Trophoblast cell (in vitro differentiated cells and primary cell): Measurements from ENCODE around the gene CFD.
"Not testable (repeated sequence)": the region's sequence is repeated elsewhere in the genome, so short reads cannot be mapped to it uniquely, and the experiment has no call there.

ENCODE experiments used
- DNase-seq, 2 donors: peaks; one replicate each; pipeline ENCODE4 v3.0.0-alpha.2; 2016
- H2AFZ ChIP-seq: 2 replicates; pipeline ENCODE4 v1.6.1; 2013; ENCODE audit warnings: low read length, moderate library complexity, mild to moderate bottlenecking; ENCODE audit not compliant: insufficient read depth, poor library complexity
- H2AK5ac ChIP-seq: 2 replicates; pipeline ENCODE4 v1.6.1; 2013; ENCODE audit warnings: mild to moderate bottlenecking, low read length
- H2BK120ac ChIP-seq: 2 replicates; pipeline ENCODE4 v1.6.1; 2013; ENCODE audit warnings: low read length, mild to moderate bottlenecking, moderate library complexity; ENCODE audit not compliant: insufficient read depth, poor library complexity
- H2BK12ac ChIP-seq: 2 replicates; pipeline ENCODE4 v1.6.1; 2013; ENCODE audit warnings: mild to moderate bottlenecking, low read length, moderate library complexity
- H2BK5ac ChIP-seq: 2 replicates; pipeline ENCODE4 v1.6.1; 2013; ENCODE audit warnings: low read length, low read depth, moderate library complexity, mild to moderate bottlenecking; ENCODE audit not compliant: poor library complexity
- H3K14ac ChIP-seq: 2 replicates; pipeline ENCODE4 v1.6.1; 2013; ENCODE audit warnings: mild to moderate bottlenecking, low read length
- H3K18ac ChIP-seq: 2 replicates; pipeline ENCODE4 v1.6.1; 2013; ENCODE audit warnings: mild to moderate bottlenecking, low read length
- H3K23ac ChIP-seq: 2 replicates; pipeline ENCODE4 v1.6.1; 2013; ENCODE audit warnings: low read length
- H3K27ac ChIP-seq: 2 replicates; pipeline ENCODE4 v1.5.1; 2013; ENCODE audit warnings: low read depth, mild to moderate bottlenecking, inconsistent platforms, low read length, moderate library complexity
- H3K27me3 ChIP-seq: 2 replicates; pipeline ENCODE4 v1.6.1; 2013; ENCODE audit warnings: inconsistent platforms, mild to moderate bottlenecking, low read length, moderate library complexity; ENCODE audit not compliant: insufficient read depth
- H3K36me3 ChIP-seq, 2 experiments: 1 replicate in 1 of 2; 2 replicates in 1 of 2; pipeline ENCODE4 v1.6.1; 2013; ENCODE audit warnings: low read length in 2 of 2, mild to moderate bottlenecking in 2 of 2, moderate library complexity in 1 of 2; ENCODE audit not compliant: insufficient read depth in 2 of 2, control insufficient read depth in 1 of 2
- H3K4ac ChIP-seq: 2 replicates; pipeline ENCODE4 v1.6.1; 2013; ENCODE audit warnings: low read depth, mild to moderate bottlenecking, low read length, moderate library complexity
- H3K4me1 ChIP-seq, 2 experiments: 1 replicate in 1 of 2; 2 replicates in 1 of 2; pipeline ENCODE4 v1.6.1; 2013; ENCODE audit warnings: low read length in 2 of 2, mild to moderate bottlenecking in 2 of 2, moderate library complexity in 1 of 2; ENCODE audit not compliant: insufficient read depth in 2 of 2, control insufficient read depth in 1 of 2
- H3K4me2 ChIP-seq: 2 replicates; pipeline ENCODE4 v1.6.1; 2013; ENCODE audit warnings: inconsistent platforms, mild to moderate bottlenecking, low read length, moderate library complexity
- H3K4me3 ChIP-seq: 2 replicates; pipeline ENCODE4 v1.5.1; 2013; ENCODE audit warnings: mild to moderate bottlenecking, low read depth, low read length, inconsistent platforms
- H3K79me1 ChIP-seq: one replicate; pipeline ENCODE4 v1.6.1; 2013; ENCODE audit warnings: low read length
- H3K79me2 ChIP-seq: 2 replicates; pipeline ENCODE4 v1.6.1; 2013; ENCODE audit warnings: low read length, mild to moderate bottlenecking; ENCODE audit not compliant: control insufficient read depth, insufficient read depth, poor library complexity
- H3K9ac ChIP-seq: 2 replicates; pipeline ENCODE4 v1.6.1; 2013; ENCODE audit warnings: mild to moderate bottlenecking, low read length
- H3K9me3 ChIP-seq: 2 replicates; pipeline ENCODE4 v1.6.1; 2013; ENCODE audit warnings: low read depth, mild to moderate bottlenecking, control low read depth, inconsistent platforms, low read length; ENCODE audit not compliant: insufficient read depth
- H4K12ac ChIP-seq: 2 replicates; pipeline ENCODE4 v1.6.1; 2013; ENCODE audit warnings: low read depth, mild to moderate bottlenecking, low read length, moderate library complexity
- H4K8ac ChIP-seq: 2 replicates; pipeline ENCODE4 v1.6.1; 2013; ENCODE audit warnings: low read depth, mild to moderate bottlenecking, low read length, moderate library complexity
- H4K91ac ChIP-seq: one replicate; pipeline ENCODE4 v1.6.1; 2013; ENCODE audit warnings: low read depth, mild to moderate bottlenecking, low read length, moderate library complexity
- WGBS: extraction: QIAGEN DNeasy Blood & Tissue Kit; methylation state at CpG from one replicate; pipeline ENCODE4 v1.1.7; 2013; ENCODE audit warnings: missing lambda C conversion rate; ENCODE audit not compliant: insufficient read length, insufficient coverage; ENCODE audit errors: extremely low coverage; 5-methylcytosine and 5-hydroxymethylcytosine counted together

The CFD gene

DNA sequence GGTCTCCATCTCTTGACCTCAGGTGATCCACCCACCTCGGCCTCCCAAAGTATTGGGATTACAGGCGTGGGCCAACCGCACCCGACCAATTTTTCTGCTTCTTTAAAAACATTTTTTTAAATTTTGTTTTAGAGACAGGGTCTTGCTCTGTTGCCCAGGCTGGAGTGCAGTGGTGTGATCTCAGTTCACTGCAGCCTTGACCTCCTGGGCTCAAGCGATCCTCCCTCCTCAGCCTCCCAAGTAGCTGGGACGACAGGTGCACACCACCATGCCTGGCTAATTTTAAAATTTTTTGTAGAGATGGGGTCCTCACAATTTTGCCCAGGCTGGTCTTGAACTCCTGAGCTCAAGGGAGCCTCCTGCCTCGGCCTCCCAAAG, 16.7 kb upstream of the CFD start:
- not testable (repeated sequence) for DNase-seq, H3K27ac ChIP-seq, H2BK5ac ChIP-seq, H3K18ac ChIP-seq, H3K79me2 ChIP-seq, H3K4me1 ChIP-seq, H3K9ac ChIP-seq, H3K79me1 ChIP-seq, H3K4ac ChIP-seq, H4K12ac ChIP-seq, H3K9me3 ChIP-seq, H4K8ac ChIP-seq, H3K36me3 ChIP-seq, H3K4me2 ChIP-seq, H4K91ac ChIP-seq, H2BK120ac ChIP-seq, H3K14ac ChIP-seq, H3K4me3 ChIP-seq, H3K23ac ChIP-seq, H2BK12ac ChIP-seq, H2AK5ac ChIP-seq, H2AFZ ChIP-seq
- no CpG with 5 or more reads among the region's 7 CpGs for whole genome bisulfite sequencing
- H3K27me3 ChIP-seq, result peaks cover 18% of the 10 kb centered on the region

DNA sequence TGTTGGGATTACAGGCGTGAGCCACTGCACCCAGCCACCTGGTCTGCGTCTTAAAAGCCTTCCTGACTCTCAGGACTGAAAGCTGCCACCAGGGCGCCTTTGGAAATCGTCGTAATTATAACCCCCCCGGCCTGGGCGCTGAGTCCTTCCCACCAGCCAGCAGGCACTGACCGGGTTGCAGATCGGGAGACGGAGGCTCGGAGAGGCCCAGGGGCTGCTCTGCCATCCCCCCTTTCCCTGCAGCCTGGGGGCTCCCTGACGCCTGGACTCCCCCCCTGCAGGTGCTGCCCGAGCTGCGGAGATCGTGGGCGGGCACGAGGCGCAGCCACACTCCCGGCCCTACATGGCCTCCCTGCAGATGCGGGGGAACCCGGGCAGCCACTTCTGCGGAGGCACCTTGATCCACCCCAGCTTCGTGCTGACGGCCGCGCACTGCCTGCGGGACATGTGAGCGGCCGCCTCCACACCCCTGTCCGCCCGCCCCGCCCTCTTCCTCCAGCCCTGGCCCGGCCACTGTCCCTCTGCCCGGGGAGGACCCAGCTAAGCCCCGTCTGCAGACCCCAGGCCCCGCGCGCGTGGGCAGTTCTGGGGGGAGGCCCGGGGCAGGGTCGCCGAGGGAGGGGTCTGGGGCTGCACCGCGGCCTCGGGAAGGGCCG, 16.2 kb upstream of the CFD start:
- no peak overlapping the region for H3K18ac ChIP-seq
- no peak overlapping the region for H4K91ac ChIP-seq
- no peak overlapping the region for H3K4me2 ChIP-seq
- peaks cover 18% of the 10 kb centered on the region for H3K27me3 ChIP-seq
- peaks cover 6% of the 10 kb centered on the region for H3K9me3 ChIP-seq
- no peak overlapping the region for H3K9ac ChIP-seq
- no peak overlapping the region for H2BK120ac ChIP-seq
- no peak overlapping the region for H3K4me3 ChIP-seq
- no peak overlapping the region for H2AFZ ChIP-seq
- WGBS, result no CpG with 5 or more reads among the region's 46 CpGs
- H4K12ac ChIP-seq, result no peak overlapping the region
- no peaks in the 10 kb centered on the region for H3K36me3 ChIP-seq
- H2BK5ac ChIP-seq, result no peak overlapping the region
- H3K4ac ChIP-seq, result no peak overlapping the region
- no peak overlapping the region for H3K27ac ChIP-seq
- DNase-seq, result no peak
- no peak overlapping the region for H4K8ac ChIP-seq
- no peak overlapping the region for H3K14ac ChIP-seq
- H2AK5ac ChIP-seq, result no peak overlapping the region
- peaks cover 2 to 4% of the 10 kb centered on the region in 2 experiments for H3K4me1 ChIP-seq
- no peaks in the 10 kb centered on the region for H3K79me2 ChIP-seq
- no peaks in the 10 kb centered on the region for H3K79me1 ChIP-seq
- H2BK12ac ChIP-seq, result no peak overlapping the region
- H3K23ac ChIP-seq, result no peak overlapping the region

DNA sequence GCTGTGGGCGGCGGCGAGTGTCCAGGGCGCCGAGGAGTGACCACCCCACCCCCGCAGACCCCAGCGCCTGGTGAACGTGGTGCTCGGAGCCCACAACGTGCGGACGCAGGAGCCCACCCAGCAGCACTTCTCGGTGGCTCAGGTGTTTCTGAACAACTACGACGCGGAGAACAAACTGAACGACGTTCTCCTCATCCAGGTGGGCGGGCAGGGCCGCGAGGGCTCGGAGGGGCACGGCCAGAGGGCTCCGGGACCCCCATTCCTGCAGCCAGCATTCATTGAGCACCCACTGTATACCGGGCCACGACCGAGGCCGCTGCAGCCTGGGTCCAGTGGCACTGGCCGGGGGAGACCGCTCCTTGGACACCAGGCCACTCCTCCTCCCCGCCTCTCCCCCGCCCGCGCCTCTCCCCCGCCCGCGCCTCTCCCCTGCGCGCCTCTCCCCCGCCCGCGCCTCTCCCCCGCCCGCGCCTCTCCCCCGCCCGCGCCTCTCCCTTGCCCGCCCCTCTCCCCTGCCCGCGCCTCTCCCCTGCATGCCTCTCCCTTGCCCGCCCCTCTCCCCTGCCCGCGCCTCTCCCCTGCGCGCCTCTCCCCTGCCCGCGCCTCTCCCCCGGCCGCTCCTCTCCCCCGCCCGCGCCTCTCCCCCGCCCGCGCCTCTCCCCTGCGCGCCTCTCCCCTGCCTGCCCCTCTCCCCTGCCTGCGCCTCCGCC, 15.5 kb upstream of the CFD start:
- no peak overlapping the region for H3K4ac ChIP-seq
- no peak overlapping the region for H3K14ac ChIP-seq
- no peak for DNase-seq
- no peak overlapping the region for H4K12ac ChIP-seq
- no peak overlapping the region for H2BK12ac ChIP-seq
- H2BK120ac ChIP-seq, result no peak overlapping the region
- H3K27me3 ChIP-seq, result peaks cover 18% of the 10 kb centered on the region
- H3K18ac ChIP-seq, result no peak overlapping the region
- no peaks in the 10 kb centered on the region for H3K36me3 ChIP-seq
- peaks cover 2 to 4% of the 10 kb centered on the region in 2 experiments for H3K4me1 ChIP-seq
- H2BK5ac ChIP-seq, result no peak overlapping the region
- no peak overlapping the region for H2AK5ac ChIP-seq
- no peak overlapping the region for H3K9ac ChIP-seq
- no peak overlapping the region for H4K8ac ChIP-seq
- no peak overlapping the region for H3K27ac ChIP-seq
- no CpG with 5 or more reads among the region's 70 CpGs for WGBS
- H2AFZ ChIP-seq, result no peak overlapping the region
- H3K9me3 ChIP-seq, result peaks cover 6% of the 10 kb centered on the region
- H3K4me3 ChIP-seq, result no peak overlapping the region
- no peak overlapping the region for H3K23ac ChIP-seq
- no peaks in the 10 kb centered on the region for H3K79me1 ChIP-seq
- no peak overlapping the region for H3K4me2 ChIP-seq
- H3K79me2 ChIP-seq, result no peaks in the 10 kb centered on the region
- H4K91ac ChIP-seq, result no peak overlapping the region

DNA sequence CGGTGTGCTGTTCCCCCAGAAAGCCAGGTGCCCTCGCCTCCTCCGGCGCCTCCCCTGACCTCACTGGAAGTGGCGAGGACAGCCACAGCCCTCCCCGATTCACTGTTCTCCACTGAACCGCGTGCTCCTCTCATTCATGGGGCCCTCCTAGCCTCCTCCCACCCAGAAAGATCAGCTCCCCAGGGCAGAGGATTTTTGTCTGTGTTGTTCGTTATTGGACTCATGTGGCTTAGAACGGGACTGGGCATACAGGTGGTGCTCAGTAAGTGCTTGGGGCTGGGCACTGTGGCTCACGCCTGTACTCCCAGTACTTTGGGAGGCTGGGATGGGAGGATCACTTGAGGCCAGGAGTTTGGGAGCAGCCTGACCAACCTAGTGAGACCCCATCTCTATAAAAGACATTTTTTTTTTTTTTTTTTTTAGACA, 14.9 kb upstream of the CFD start:
- no peak overlapping the region for H4K12ac ChIP-seq
- H3K4me3 ChIP-seq, result no peak overlapping the region
- no peak overlapping the region for H2BK5ac ChIP-seq
- no peak overlapping the region for H3K18ac ChIP-seq
- H3K4me2 ChIP-seq, result no peak overlapping the region
- no peaks in the 10 kb centered on the region for H3K36me3 ChIP-seq
- H3K27me3 ChIP-seq, result peaks cover 18% of the 10 kb centered on the region
- no peak for DNase-seq
- no peak overlapping the region for H2BK12ac ChIP-seq
- H3K9me3 ChIP-seq, result peaks cover 6% of the 10 kb centered on the region
- no peak overlapping the region for H3K4ac ChIP-seq
- no peak overlapping the region for H3K23ac ChIP-seq
- no peak overlapping the region for H3K9ac ChIP-seq
- no peak overlapping the region for H2AFZ ChIP-seq
- no peaks in the 10 kb centered on the region for H3K79me1 ChIP-seq
- H2BK120ac ChIP-seq, result no peak overlapping the region
- H3K79me2 ChIP-seq, result no peaks in the 10 kb centered on the region
- peaks cover 2 to 4% of the 10 kb centered on the region in 2 experiments for H3K4me1 ChIP-seq
- no CpG with 5 or more reads among the region's 11 CpGs for WGBS
- H3K27ac ChIP-seq, result no peak overlapping the region
- no peak overlapping the region for H3K14ac ChIP-seq
- H4K8ac ChIP-seq, result no peak overlapping the region
- no peak overlapping the region for H4K91ac ChIP-seq
- H2AK5ac ChIP-seq, result no peak overlapping the region
